K562 (cell line): ENCODE results near the gene FBLN2. TPM values are rescaled to one million over a fixed set of nuclear protein-coding genes. Genes with fewer than 3 reads are reported as not detected.

Source experiments
- GATA2 ChIP-seq: sonication (generic); formaldehyde crosslinking; IDR thresholded peaks from 2 replicates; pipeline ENCODE4 v1.4.0; 2020; ENCODE audit warnings: mild to moderate bottlenecking, missing genetic modification reagents
- NR2C1 ChIP-seq, 2 experiments: fragments of 450-650 bp; IDR thresholded peaks; 2 replicates each; pipeline ENCODE4 v1.6.1; 2017; ENCODE audit warnings: mild to moderate bottlenecking in 2 of 2, antibody characterized with exemption in 1 of 2, inconsistent platforms in 1 of 2, missing compliant biosample characterization in 1 of 2, missing genetic modification characterization in 1 of 2
- POLR3A ChIP-seq: IDR thresholded peaks from 2 replicates; pipeline ENCODE4 v1.6.1; 2011; ENCODE audit warnings: borderline replicate concordance, mild to moderate bottlenecking, moderate library complexity; ENCODE audit not compliant: insufficient read length, insufficient read depth; ENCODE audit errors: extremely low read depth
- RBM22 ChIP-seq: fragments of 200-400 bp; formaldehyde crosslinking; IDR thresholded peaks from 2 replicates; pipeline ENCODE4 v1.6.1; 2018; ENCODE audit warnings: low read length, low read depth; ENCODE audit not compliant: poor library complexity, severe bottlenecking
- TAL1 ChIP-seq: fragments of 450-650 bp; IDR thresholded peaks from 2 replicates; pipeline ENCODE4 v1.6.1; 2016; ENCODE audit warnings: mild to moderate bottlenecking
- ZNF79 ChIP-seq: fragments of 250-450 bp; sonication (Bioruptor Pico); IDR thresholded peaks from 2 replicates; pipeline ENCODE4 v1.4.0; 2020; ENCODE audit warnings: low read depth, mild to moderate bottlenecking, moderate library complexity
- ZSCAN29 ChIP-seq: fragments of 450-650 bp; IDR thresholded peaks from 2 replicates; pipeline ENCODE4 v1.6.1; 2017
- polyA plus RNA-seq, 8 experiments: library from polyadenylated mRNA; depleted of rRNA in 4 of 8; stranded (reverse) in 5 of 8; unstranded in 3 of 8; fragments of >200 nt; fragmentation: Nextera tagmentation in 2 of 8; fragmentation: Illumina TruSeq in 1 of 8; extraction: Ambion mirVana in 2 of 8; extraction: Trizol in 1 of 8; gene quantifications; 2 replicates each; pipeline versions ENCODE4 v1.2.1 to v1.2.3, GENCODE V29; 2011 to 2014; ENCODE audit warnings: inconsistent platforms in 1 of 8, missing spikeins in 1 of 8
- total RNA-seq, 7 experiments: library from RNA; depleted of rRNA in 6 of 7; stranded (reverse); fragments of >200 nt in 6 of 7; fragmentation: Illumina TruSeq in 2 of 7; extraction: Trizol in 2 of 7; gene quantifications; 2 replicates each; pipeline versions ENCODE4 v1.2.1 to v1.2.3, GENCODE V29; 2011 to 2021; ENCODE audit warnings: low replicate concordance in 1 of 7
- TF ChIP-seq, protein P1 (sequence below): IDR thresholded peaks from 3 replicates; pipeline ENCODE4 v1.6.1; 2011; ENCODE audit warnings: borderline replicate concordance, mild to moderate bottlenecking, moderate library complexity; ENCODE audit not compliant: insufficient read length; ENCODE audit errors: extremely low read depth
- TF ChIP-seq, protein P2 (sequence below): fragments of 200-800 bp; sonication (Bioruptor generic); IDR thresholded peaks from 2 replicates; pipeline ENCODE4 v1.6.1; 2016; ENCODE audit warnings: missing genetic modification characterization, missing compliant biosample characterization
- TF ChIP-seq, protein P3 (sequence below): IDR thresholded peaks from 2 replicates; pipeline ENCODE4 v1.6.1; 2011; ENCODE audit warnings: borderline replicate concordance, low read depth, mild to moderate bottlenecking, moderate library complexity, low read length; ENCODE audit not compliant: insufficient read depth, poor library complexity, severe bottlenecking
- TF ChIP-seq, protein P4 (sequence below): fragments of 200-400 bp; formaldehyde crosslinking; IDR thresholded peaks from 2 replicates; pipeline ENCODE4 v1.6.1; 2017; ENCODE audit warnings: mild to moderate bottlenecking, low read depth, low read length, moderate library complexity

The FBLN2 gene
- total and polyA plus RNA-seq, 9 of the 15 experiments (the other 6 are each of a cell fraction or from before 2014, with no cell fraction given): 0.03 to 0.10 (median 0.04) TPM; not detected in 6

DNA sequence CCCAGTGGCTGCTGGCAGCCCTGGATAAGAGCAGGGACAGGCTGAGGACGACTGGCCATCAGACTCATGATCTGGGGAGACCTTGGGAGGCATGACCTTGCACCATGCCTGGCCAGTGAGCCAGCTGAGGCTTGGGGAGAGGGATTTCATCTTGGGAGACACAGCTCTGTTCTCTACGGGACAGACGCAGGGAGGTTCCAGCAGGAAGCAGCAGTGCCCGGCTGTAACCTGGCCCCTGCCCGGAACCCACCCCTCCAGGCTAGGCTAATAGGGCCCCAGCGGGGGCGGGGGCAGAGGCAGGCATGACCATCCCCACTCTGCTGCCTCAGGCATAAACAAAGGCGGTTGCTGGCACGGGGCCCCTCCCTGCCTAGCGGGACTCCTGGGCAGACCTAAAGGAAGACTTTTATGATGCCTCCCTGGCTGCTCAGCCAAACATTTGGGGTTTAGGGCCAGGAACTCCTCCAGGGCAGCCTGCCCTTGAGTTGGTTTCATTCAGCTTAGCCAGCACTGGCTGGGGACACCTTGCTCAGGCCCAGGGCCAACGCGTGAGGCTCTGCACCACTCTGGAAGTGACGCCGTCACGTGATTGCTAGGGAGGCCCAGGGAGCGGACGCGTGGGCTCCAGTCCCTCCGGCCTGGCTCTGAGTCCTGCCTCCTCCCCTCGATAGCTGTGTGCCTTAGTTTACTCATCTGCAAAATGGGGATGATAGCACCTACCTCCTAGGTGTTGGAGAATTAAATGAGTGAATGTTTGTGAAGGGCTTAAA is 41.2 kb upstream of the FBLN2 start (continued):
- TF ChIP-seq, protein P1, sequence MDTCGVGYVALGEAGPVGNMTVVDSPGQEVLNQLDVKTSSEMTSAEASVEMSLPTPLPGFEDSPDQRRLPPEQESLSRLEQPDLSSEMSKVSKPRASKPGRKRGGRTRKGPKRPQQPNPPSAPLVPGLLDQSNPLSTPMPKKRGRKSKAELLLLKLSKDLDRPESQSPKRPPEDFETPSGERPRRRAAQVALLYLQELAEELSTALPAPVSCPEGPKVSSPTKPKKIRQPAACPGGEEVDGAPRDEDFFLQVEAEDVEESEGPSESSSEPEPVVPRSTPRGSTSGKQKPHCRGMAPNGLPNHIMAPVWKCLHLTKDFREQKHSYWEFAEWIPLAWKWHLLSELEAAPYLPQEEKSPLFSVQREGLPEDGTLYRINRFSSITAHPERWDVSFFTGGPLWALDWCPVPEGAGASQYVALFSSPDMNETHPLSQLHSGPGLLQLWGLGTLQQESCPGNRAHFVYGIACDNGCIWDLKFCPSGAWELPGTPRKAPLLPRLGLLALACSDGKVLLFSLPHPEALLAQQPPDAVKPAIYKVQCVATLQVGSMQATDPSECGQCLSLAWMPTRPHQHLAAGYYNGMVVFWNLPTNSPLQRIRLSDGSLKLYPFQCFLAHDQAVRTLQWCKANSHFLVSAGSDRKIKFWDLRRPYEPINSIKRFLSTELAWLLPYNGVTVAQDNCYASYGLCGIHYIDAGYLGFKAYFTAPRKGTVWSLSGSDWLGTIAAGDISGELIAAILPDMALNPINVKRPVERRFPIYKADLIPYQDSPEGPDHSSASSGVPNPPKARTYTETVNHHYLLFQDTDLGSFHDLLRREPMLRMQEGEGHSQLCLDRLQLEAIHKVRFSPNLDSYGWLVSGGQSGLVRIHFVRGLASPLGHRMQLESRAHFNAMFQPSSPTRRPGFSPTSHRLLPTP: no peak
- TF ChIP-seq ZSCAN29: no peak
- no peak for TF ChIP-seq NR2C1 (IDR thresholded peaks at IDR 0.05)
- TF ChIP-seq NR2C1 (tag; IDR thresholded peaks at IDR 0.05): no peak
- TF ChIP-seq TAL1: no peak
- TF ChIP-seq RBM22: no peak
- TF ChIP-seq, protein P2, sequence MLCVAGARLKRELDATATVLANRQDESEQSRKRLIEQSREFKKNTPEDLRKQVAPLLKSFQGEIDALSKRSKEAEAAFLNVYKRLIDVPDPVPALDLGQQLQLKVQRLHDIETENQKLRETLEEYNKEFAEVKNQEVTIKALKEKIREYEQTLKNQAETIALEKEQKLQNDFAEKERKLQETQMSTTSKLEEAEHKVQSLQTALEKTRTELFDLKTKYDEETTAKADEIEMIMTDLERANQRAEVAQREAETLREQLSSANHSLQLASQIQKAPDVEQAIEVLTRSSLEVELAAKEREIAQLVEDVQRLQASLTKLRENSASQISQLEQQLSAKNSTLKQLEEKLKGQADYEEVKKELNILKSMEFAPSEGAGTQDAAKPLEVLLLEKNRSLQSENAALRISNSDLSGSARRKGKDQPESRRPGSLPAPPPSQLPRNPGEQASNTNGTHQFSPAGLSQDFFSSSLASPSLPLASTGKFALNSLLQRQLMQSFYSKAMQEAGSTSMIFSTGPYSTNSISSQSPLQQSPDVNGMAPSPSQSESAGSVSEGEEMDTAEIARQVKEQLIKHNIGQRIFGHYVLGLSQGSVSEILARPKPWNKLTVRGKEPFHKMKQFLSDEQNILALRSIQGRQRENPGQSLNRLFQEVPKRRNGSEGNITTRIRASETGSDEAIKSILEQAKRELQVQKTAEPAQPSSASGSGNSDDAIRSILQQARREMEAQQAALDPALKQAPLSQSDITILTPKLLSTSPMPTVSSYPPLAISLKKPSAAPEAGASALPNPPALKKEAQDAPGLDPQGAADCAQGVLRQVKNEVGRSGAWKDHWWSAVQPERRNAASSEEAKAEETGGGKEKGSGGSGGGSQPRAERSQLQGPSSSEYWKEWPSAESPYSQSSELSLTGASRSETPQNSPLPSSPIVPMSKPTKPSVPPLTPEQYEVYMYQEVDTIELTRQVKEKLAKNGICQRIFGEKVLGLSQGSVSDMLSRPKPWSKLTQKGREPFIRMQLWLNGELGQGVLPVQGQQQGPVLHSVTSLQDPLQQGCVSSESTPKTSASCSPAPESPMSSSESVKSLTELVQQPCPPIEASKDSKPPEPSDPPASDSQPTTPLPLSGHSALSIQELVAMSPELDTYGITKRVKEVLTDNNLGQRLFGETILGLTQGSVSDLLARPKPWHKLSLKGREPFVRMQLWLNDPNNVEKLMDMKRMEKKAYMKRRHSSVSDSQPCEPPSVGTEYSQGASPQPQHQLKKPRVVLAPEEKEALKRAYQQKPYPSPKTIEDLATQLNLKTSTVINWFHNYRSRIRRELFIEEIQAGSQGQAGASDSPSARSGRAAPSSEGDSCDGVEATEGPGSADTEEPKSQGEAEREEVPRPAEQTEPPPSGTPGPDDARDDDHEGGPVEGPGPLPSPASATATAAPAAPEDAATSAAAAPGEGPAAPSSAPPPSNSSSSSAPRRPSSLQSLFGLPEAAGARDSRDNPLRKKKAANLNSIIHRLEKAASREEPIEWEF (CRISPR knock-in tag): no peak
- TF ChIP-seq, protein P3, sequence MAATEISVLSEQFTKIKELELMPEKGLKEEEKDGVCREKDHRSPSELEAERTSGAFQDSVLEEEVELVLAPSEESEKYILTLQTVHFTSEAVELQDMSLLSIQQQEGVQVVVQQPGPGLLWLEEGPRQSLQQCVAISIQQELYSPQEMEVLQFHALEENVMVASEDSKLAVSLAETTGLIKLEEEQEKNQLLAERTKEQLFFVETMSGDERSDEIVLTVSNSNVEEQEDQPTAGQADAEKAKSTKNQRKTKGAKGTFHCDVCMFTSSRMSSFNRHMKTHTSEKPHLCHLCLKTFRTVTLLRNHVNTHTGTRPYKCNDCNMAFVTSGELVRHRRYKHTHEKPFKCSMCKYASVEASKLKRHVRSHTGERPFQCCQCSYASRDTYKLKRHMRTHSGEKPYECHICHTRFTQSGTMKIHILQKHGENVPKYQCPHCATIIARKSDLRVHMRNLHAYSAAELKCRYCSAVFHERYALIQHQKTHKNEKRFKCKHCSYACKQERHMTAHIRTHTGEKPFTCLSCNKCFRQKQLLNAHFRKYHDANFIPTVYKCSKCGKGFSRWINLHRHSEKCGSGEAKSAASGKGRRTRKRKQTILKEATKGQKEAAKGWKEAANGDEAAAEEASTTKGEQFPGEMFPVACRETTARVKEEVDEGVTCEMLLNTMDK: no peak
- TF ChIP-seq GATA2 (CRISPR knock-in tag): no peak
- TF ChIP-seq POLR3A: no peak
- TF ChIP-seq, protein P4, sequence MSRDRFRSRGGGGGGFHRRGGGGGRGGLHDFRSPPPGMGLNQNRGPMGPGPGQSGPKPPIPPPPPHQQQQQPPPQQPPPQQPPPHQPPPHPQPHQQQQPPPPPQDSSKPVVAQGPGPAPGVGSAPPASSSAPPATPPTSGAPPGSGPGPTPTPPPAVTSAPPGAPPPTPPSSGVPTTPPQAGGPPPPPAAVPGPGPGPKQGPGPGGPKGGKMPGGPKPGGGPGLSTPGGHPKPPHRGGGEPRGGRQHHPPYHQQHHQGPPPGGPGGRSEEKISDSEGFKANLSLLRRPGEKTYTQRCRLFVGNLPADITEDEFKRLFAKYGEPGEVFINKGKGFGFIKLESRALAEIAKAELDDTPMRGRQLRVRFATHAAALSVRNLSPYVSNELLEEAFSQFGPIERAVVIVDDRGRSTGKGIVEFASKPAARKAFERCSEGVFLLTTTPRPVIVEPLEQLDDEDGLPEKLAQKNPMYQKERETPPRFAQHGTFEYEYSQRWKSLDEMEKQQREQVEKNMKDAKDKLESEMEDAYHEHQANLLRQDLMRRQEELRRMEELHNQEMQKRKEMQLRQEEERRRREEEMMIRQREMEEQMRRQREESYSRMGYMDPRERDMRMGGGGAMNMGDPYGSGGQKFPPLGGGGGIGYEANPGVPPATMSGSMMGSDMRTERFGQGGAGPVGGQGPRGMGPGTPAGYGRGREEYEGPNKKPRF: no peak
- no peak for TF ChIP-seq ZNF79
